Measurements from ENCODE around the gene PEX11G.
"Not testable (repeated sequence)": the region's sequence is repeated elsewhere in the genome, so short reads cannot be mapped to it uniquely, and the experiment has no call there.

The PEX11G gene

DNA sequence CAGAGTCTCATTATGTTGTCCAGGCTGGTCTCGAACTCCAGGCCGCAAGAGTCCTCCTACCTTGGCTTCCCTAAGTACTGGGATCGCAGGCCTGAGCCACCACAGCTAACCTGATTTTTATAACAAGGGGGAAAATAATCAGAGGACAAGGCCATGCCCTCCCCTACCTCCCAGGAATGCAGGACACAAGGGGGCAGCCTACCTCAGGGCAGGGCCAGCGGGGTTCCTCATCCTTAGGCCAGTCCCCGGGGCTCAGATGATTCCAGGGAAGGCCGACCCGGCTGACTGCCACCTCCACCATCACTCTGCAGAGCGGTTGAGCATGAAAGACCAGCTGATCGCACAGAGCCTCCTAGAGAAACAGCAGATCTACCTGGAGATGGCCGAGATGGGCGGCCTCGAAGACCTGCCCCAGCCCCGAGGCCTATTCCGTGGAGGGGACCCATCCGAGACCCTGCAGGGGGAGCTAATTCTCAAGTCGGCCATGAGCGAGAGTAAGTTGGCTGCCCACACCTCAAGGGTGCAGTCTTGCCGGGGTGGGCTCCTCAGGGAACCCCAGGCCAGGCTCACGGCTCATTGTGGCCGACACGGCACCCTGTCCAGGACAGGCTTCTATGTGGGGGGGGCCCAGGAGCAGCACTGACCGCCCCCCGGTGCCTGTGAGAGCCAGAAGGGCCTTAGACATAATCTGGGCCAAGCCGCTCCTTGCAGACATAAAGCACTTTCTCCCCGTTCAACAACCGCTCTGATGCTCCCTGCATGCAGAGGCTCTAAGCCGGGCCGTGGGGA, 26.8 kb downstream of the PEX11G start:
- DNase-seq, result no peak

DNA sequence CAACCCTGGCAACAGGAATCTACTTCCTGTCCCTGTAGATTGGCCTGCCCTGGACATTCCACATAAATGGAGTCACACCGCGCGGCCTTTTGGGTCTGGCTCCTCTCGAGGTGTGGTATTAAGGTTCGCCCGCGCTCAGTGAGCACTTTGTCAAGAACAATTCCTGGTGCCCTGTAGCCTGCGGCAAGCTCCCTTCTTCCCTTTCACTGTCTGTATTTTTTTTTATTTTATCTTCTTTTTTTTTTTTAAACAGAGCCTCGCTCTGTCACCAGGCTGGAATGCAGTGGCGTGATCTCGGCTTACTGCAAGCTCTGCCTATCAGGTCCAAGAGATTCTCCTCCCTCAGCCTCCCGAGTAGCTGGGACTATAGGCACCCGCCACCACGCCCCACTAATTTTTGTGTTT, 28.3 kb downstream of the PEX11G start:
- no peak for DNase-seq

GRCh38 chr19:7459773-7460172, 29.1 kb downstream of the PEX11G start:
- no peak for DNase-seq

DNA sequence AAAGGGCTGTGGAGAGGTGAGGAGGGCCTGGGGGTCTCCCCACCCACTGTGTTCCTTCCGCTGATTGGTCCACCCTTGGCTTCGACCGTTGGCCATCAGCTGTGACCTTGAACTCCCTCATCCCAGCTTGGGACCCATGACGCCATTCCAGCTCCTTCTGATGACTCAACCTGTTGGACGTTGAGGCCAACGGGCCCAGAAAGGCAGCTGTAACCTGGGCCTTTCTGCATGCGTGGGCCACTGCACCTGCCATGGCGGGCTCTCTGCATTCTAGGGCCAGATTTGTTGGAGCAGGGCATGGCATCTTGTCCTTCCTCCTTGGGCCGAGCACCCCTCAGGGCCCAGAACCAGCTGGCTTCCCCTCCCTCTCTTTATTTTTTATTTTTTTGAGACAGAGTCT, 30.2 kb downstream of the PEX11G start:
- DNase-seq, result no peak

- no peak for DNase-seq
These were observed 31.8 kb downstream of the PEX11G start for GRCh38 chr19:7456964-7457541.

DNA sequence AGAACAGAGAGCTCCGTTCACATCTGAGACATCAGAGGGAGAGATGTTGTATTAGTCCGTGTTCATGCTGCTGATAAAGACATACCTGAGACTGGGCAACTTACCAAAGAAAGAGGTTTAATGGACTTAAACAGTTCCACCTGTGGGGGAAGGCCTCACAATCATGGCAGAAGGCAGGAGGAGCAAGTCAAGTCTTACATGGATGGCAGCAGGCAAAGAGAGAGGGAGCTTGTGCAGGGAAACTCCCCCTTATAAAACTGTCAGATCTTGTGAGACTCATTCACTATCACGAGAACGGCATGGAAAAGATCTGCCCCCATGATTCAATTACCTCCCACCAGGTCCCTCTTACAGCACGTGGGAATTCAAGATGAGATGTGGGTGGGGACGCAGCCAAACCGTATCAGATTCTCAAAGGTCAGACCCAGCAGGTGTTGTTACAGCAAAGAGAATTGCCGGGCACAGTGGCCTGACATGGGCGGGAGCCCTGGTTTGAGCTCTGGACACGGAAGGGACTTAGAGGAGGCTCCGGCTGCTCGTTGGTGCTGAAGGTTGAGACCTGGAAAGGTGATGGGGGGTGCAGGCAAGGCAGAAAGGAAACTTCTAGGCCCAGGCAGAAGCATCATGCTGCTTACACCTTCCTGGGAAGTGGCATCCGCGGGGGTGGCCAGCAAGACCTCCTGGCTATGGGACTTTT, 33.1 kb downstream of the PEX11G start:
- no peak for DNase-seq

GRCh38 chr19:7454998-7455397, 33.8 kb downstream of the PEX11G start:
- no peak for DNase-seq

GRCh38 chr19:7450243-7451223, 38.3 kb downstream of the PEX11G start:
- DNase-seq, result no peak

DNA sequence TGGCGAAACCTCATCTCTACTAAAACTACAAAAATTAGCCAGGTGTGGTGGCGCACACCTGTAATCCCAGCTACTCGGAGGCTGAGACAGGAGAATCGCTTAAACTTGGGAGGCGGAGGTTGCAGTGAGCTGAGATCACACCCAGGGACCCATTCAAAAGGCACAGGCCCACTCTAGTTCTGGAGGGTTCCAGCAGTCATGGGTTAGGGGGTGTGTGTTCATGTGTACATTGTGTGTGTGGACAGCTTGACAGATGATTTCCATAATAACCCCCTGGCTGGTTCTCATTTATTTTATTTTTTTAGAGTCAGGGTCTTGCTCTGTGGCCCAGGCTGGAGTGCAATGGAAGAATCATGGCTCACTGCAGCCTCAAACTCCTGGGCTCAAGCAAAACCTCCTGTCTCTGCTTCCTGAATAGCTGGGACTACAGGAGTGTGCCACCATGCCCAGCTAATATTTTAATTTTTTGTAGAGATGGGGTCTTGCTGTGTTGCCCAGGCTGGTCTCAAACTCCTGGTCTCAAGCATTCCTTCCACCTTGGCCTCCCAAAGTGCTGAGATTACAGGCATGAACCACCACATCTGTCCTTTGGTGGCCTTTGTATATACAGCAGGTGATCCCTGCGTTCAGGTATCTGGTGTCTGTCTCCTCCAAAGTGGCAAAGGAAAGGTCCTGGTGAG, 39.3 kb downstream of the PEX11G start:
- DNase-seq, result not testable (repeated sequence)

DNA sequence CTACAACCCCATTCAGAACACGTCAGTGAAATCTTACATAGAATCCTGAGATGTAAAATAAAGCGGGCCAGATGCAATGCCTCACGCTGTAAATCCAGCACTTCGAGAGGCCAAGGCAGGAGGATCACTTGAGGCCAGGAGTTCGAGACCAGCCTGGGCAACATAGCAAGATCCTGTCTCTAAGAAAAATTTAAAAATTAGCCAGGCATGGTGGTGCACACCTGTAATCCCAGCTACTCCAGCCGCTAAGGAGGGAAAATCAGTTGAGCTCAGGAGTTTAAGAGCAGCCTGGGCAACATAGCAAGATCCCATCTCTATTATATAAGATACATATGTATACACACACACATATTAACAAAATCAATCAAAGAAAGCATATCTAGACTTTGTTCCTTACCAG, 41.2 kb downstream of the PEX11G start:
- DNase-seq, result no peak

DNA sequence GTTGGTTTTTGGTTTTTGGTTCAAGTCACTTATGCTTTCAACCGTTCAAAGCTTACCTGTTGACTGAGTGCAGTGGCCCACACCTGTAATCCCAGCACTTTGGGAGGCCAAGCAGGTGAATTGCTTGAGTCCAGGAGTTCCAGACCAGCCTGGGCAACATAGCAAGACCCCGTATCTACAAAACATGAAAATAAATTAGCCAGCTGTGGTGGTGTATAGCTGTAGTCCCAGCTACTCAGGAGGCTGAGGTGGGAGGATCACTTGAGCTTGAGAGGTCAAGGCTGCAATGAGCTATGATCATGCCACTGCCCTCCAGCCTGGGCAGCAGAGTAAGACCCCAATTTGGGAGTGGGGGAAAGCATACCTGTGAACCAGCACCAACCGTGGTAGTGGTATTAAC, 43.7 kb downstream of the PEX11G start:
- no peak for DNase-seq

DNA sequence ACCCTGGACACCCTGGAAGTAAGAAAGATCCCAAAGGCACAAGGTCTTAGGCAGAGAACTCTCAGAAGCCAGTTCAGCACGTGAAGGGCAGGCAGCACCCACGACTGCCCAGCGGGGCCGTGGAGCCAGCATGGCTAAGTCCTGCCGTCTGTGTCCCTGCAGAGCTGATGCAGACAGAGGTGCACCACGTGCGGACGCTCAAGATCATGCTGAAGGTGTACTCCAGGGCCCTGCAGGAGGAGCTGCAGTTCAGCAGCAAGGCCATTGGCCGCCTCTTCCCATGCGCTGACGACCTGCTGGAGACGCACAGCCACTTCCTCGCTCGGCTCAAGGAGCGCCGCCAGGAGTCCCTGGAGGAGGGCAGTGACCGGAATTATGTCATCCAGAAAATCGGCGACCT, 44.8 kb downstream of the PEX11G start:
- DNase-seq, result no peak

DNA sequence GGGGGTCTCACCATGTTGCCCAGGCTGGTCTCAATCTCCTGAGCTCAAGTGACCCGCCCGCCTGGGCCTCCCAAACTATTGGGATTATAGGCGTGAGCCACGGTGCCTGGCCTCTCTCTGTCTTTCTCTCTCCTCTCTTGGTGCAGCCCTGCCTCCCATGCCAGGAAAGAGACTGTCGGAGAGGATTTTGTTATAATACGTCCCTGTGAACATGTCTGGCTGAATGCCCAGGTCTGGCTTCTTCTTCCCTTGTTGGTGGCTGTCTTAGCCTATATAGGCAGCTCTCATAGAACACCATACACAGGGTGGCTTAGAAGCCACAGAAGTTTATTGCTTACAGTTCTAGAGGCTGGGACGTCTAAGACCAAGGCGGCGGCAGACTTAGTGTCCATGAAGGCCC, 46.4 kb downstream of the PEX11G start:
- no peak for DNase-seq

GRCh38 chr19:7441468-7442146, 47.2 kb downstream of the PEX11G start:
- no peak for DNase-seq

GRCh38 chr19:7440188-7440975, 48.5 kb downstream of the PEX11G start:
- no peak for DNase-seq

- no peak for DNase-seq
These were observed 53.2 kb downstream of the PEX11G start for GRCh38 chr19:7435586-7435985.

DNA sequence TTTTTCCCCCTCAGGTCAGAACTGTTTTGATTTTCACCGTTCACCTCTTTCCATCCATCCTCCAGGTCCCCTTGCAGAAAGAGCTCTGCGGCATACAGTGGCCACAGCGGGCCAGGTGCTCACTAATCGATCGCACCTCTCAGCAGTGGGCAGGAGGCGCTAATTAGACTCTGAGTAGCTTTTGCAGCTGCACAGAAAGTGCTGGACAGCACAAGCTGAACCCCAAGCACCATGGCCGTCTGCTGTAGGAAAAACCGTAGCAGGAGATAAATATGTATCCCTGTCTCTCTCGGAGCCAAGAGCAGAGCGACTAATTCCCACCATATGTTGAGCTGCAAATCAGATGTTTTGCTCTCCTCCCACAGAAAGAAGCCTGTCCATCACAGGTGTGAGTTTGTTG, 54.4 kb downstream of the PEX11G start:
- DNase-seq, result no peak

- DNase-seq, result not testable (repeated sequence)
These were observed 55.4 kb downstream of the PEX11G start for GRCh38 chr19:7433456-7433855.

DNA sequence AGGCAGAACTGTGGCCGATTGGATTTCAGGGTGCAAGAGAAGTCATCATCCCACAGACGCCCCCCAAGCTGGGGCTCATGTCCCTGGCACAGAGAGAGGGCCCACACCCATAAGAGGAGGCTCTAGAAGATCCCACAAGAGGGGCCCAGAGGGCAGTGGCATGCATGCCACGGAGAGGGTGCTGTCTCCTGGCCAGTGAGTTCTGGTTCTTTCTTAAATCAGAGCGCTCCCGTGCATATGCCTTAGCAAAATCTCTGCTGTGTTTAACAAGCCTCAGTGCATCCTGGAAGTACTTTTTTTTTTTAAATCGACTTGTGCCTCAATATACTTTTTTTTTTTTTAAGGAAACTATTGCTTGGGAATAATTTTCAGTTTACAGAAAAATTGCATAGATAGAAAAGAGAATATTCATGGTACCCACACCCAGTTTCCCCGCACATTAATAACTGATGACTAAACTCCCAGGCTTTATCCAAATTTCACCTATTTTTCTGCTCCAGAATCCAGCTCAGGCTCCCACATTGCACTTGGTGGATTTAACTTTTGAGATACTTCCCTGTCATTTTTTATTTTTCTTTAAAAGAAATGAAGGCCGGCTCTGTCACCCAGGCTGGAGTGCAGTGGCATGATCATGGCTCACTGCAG, 59.1 kb downstream of the PEX11G start:
- no peak for DNase-seq

DNA sequence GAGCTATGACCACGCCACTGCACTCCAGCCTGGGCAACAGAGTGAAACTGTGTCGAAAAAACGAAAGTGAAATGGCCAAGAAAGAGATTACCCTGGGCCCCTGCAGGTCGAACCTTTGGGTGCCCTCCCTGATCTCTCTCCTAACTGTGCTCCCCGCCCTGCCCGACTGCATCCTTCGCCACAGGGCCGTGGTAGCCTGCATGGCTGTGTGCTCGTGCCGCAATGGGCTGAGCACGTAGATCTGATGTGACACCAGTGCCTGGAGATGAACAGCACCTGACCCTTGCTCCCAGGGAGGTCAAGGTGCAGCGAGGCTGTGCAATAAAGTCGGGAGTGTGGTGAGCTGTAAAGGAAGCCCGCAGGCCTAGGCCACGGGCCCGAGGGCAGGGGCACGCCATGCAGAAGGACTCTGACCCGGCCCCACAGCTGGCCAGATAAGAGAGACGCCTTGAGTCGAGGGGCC, 60.2 kb downstream of the PEX11G start:
- DNase-seq, result no peak

Measured in NCI-H510A (cell line).